Right lobe of liver (tissue), 6 donors: ENCODE data around the gene NTN4. TPM values are rescaled to one million over a fixed set of nuclear protein-coding genes. Genes with fewer than 3 reads are reported as not detected.
A peak's percentile ranks its signal among the peaks of the same experiment; 100 is the strongest.
"Not testable (repeated sequence)": the region's sequence is repeated elsewhere in the genome, so short reads cannot be mapped to it uniquely, and the experiment has no call there.

Experiments
- ATAC-seq, 4 donors: fragments of 200-7000 bp; cut with Tn5 transposase; one replicate each; pipeline ENCODE4 v1.9.1; 2020; ENCODE audit warnings: mild to moderate bottlenecking in 4 of 4, moderate library complexity in 4 of 4
- DNase-seq, 3 donors: peaks; one replicate each; pipeline ENCODE4 v3.0.0-alpha.2; 2020
- H3K27ac ChIP-seq, 3 donors: fragments of 200-600 bp; one replicate each; pipeline ENCODE4 v1.8.0; 2022
- H3K27me3 ChIP-seq, 2 donors: fragments of 200-600 bp; one replicate each; pipeline ENCODE4 v1.8.0; 2022
- H3K36me3 ChIP-seq, 4 donors: fragments of 200-600 bp; sonication (generic) in 1 of 4; one replicate each; pipeline versions ENCODE4 v1.5.1 to v1.8.0; 2017 to 2022; ENCODE audit warnings: control low read depth in 1 of 4
- H3K4me1 ChIP-seq, 4 donors: fragments of 200-600 bp; sonication (generic) in 1 of 4; one replicate each; pipeline versions ENCODE4 v1.5.1 to v1.8.0; 2017 to 2022; ENCODE audit warnings: control low read depth in 1 of 4
- H3K4me3 ChIP-seq, 3 donors: fragments of 200-600 bp; one replicate each; pipeline ENCODE4 v1.8.0; 2022
- H3K9me3 ChIP-seq, 4 donors: fragments of 200-600 bp; sonication (generic) in 1 of 4; one replicate each; pipeline versions ENCODE4 v1.5.1 to v1.8.0; 2017 to 2022; ENCODE audit warnings: control low read depth in 1 of 4
- POLR2A ChIP-seq: fragments of 450-650 bp; IDR thresholded peaks from one replicate; pipeline ENCODE4 v1.6.1; 2017; ENCODE audit warnings: antibody characterized with exemption, mild to moderate bottlenecking
- WGBS: methylation state at CpG from one replicate; pipeline ENCODE4 v1.1.6; 2018; ENCODE audit warnings: low coverage, low lambda C conversion rate; ENCODE audit not compliant: insufficient coverage; ENCODE audit errors: missing lambda C conversion rate; 5-methylcytosine and 5-hydroxymethylcytosine counted together
- intact Hi-C, 2 donors: fragments of 100-400 bp; cut with DNase I; formaldehyde crosslinking; loops; one replicate each; pipeline versions ENCODE4 v1.11.2 to v1.14.1; 2022
- total RNA-seq, 6 experiments: library from RNA; depleted of rRNA in 2 of 6; stranded (reverse); fragments of >200 nt in 2 of 6; fragmentation: NEBNext Ultra II Directional in 3 of 6; extraction: Animal tissue kit (Norgen Biotek cat#: 25700) in 3 of 6; gene quantifications; one replicate each; pipeline versions ENCODE4 v1.1.0 to v1.2.4, GENCODE V29; 2016 to 2023
- TF ChIP-seq, protein P1 (sequence below), 4 donors: fragments of 200-600 bp in 3 of 4; fragments of 450-650 bp in 1 of 4; IDR thresholded peaks; one replicate each; pipeline versions ENCODE4 v1.5.1 to v1.8.0; 2016 to 2022; ENCODE audit warnings: antibody characterized with exemption in 4 of 4, mild to moderate bottlenecking in 2 of 4
- donor health status: DM: no; HTN: yes; CAD: no.
- donor health status: DM: no; HTN: no; CAD: no.
- donor health status: DM: no; HTN: no; CAD: no.
- donor health status: DM: no; HTN: yes; CAD: no.
- donor health status: DM: no; HTN: yes; CAD: no.

Gene NTN4
- total RNA-seq, 6 experiments from 2014 or later: 14.7 to 28.7 (median 18.9) TPM

DNA sequence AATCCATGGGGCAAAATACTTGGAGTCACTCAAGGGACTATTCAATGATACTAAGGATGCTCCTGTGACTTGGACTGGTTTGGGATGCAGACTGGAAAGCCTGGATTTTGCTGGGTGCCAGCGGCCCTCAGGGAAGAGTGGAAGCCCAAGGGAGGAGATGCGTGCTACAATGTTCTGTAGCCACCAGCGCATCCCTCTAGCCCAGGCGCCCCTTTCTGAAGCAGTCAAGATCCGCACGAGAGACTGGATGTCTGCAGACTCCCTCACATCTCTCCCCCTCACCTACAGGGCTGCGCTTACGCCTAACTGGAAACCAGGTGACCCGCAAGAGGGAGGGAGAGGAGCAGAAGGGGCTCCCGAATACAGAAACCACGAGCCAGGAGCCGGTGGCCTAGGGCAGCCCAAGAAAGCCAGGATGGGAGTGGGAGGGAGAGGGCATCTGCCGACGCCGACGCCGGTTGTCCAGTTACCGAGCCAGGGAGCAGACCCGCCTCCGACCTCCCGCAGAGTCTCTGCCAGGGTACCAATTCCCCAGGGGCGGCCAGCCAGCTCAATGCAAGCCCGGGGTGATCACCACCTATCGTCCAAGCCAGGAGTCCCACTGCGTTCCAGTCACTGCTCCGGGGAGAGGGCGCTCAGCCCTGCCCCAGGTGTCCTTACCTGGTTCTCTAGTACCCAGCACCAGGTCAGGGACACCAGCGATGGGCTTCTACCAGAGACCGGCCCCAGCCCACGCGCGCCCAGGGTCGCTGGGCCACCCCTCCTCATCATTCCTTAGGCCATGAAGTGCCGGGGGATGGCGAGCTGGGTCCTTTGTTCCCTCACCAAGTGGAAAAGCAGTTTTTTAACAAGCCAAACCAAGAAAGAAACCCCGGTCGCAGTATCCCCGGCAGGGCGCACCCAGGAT lies 1.2 kb downstream of the NTN4 start:
- 21% methylated on average over 12 of the region's 39 CpGs for WGBS
- H3K27ac ChIP-seq: peak overlapping the region; percentile 78 to 86 (median 78)

DNA sequence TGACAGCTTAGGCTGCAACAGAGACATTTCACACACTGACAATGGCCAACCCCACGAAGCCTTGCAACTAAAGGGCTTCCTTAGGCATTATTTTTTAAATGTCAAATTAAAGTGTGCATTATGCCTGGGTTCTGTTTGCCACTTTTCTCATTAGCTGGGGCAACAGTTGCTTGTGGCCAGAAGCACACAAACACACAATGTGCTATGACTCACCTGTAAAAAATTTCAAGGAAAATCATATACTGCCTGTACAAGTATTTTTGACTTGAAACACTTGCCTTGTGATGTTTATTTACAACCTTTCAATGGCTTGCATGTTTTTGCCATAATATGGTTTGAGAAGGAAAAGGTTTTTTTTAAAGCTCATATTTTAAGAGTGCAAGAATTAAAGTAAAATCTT lies 1.9 kb downstream of the NTN4 start:
- ATAC-seq (peak in 1 of 4 donors; percentile 22), DNase-seq (no peak)
- TF ChIP-seq, protein P1, sequence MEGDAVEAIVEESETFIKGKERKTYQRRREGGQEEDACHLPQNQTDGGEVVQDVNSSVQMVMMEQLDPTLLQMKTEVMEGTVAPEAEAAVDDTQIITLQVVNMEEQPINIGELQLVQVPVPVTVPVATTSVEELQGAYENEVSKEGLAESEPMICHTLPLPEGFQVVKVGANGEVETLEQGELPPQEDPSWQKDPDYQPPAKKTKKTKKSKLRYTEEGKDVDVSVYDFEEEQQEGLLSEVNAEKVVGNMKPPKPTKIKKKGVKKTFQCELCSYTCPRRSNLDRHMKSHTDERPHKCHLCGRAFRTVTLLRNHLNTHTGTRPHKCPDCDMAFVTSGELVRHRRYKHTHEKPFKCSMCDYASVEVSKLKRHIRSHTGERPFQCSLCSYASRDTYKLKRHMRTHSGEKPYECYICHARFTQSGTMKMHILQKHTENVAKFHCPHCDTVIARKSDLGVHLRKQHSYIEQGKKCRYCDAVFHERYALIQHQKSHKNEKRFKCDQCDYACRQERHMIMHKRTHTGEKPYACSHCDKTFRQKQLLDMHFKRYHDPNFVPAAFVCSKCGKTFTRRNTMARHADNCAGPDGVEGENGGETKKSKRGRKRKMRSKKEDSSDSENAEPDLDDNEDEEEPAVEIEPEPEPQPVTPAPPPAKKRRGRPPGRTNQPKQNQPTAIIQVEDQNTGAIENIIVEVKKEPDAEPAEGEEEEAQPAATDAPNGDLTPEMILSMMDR (IDR thresholded peaks at IDR 0.05): no peak
- H3K9me3 ChIP-seq: no peaks in the 10 kb centered on the region
- H3K4me1 ChIP-seq: peaks cover 0 to 9% (median 4%) of the 10 kb centered on the region in 4 donors
- no peaks in the 10 kb centered on the region for H3K36me3 ChIP-seq
- intact Hi-C loops: no loop called here
- peak overlapping the region in 2 of 3 donors; percentile 73 to 79 for H3K4me3 ChIP-seq
- no peaks in the 10 kb centered on the region for H3K27me3 ChIP-seq
- peak overlapping the region in 1 of 3 donors; percentile 2 for H3K27ac ChIP-seq
- 86% methylated on average over 1 of the region's 1 CpG for WGBS

More for the DNA sequence above, 1.2 kb downstream of the NTN4 start:
- peaks cover 0 to 9% (median 4%) of the 10 kb centered on the region in 4 donors for H3K4me1 ChIP-seq
- no peaks in the 10 kb centered on the region for H3K27me3 ChIP-seq
- intact Hi-C loops: loop anchor here in 1 of 2 donors (10.0 kb wide), 1 partner anchor 165 kb away; no protein-coding TSS in a partner anchor
- no peak for TF ChIP-seq POLR2A
- TF ChIP-seq, protein P1 (IDR thresholded peaks at IDR 0.05): peak in 1 of 4 donors; percentile 7
- H3K9me3 ChIP-seq: no peaks in the 10 kb centered on the region
- H3K4me3 ChIP-seq: peak overlapping the region; percentile 41 to 79 (median 73)
- ATAC-seq (peak; percentile 41 to 54 (median 46)), DNase-seq (peak; percentile 49 to 68 (median 55))
- no peaks in the 10 kb centered on the region for H3K36me3 ChIP-seq

DNA sequence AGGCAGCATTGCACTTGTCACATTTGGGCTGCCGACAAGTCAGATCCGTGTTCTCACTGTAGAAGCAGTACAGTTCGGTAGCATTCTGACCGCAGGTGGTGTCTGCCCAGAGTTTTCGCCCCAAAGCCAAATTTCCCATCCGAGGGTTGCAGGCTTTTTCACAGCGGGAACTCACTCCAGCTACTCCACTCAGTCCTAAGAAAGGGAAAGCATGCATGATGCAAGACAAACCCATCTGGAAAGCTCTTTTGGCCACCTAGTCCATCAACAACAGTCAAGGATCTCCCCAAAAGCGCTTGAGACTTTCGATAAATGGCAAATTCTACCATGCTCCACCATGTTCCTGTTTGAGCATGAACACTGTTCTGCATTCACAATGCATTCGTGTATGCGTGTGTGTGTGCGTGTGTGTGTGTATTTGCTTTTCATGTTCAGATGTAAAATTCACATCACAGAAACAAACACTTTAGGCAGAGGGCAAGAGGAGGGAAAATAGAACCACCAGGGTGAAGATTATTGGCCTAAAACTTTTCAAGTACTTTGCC lies 3.2 kb downstream of the NTN4 start:
- intact Hi-C loops: no loop called here
- Histone ChIP-seq H3K4me1 (peaks cover 0 to 9% (median 4%) of the 10 kb centered on the region in 4 donors), H3K27ac (no peak overlapping the region), H3K4me3 (no peak overlapping the region), H3K9me3 (no peaks in the 10 kb centered on the region), H3K27me3 (no peaks in the 10 kb centered on the region), H3K36me3 (no peaks in the 10 kb centered on the region)
- ATAC-seq (no peak), DNase-seq (no peak)
- no peak for TF ChIP-seq POLR2A
- TF ChIP-seq, protein P1 (IDR thresholded peaks at IDR 0.05): no peak
- 79% methylated on average over 12 of the region's 12 CpGs for WGBS

DNA sequence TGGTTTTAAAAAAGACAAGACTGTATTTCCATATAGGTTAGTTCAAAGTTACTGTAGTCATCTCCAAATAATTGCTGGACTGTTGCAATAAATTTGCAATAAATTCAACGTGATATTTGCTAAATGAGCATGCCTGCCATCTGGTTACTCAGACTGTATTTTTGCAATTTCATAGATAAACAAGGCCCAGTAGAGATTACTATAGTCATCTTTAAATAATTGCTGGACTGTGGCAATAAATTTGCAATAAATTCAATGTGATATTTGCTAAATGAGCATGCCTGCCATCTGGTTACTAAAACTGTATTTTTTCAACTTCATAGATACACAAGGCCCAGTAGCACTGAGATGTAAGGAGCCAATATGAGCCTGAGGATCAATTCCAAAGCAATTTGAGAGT lies 5.6 kb downstream of the NTN4 start:
- no peak overlapping the region for H3K27ac ChIP-seq
- H3K27me3 ChIP-seq: no peaks in the 10 kb centered on the region
- no peaks in the 10 kb centered on the region for H3K9me3 ChIP-seq
- TF ChIP-seq POLR2A: no peak
- DNase-seq: no peak
- 50% methylated on average over 1 of the region's 1 CpG for WGBS
- ATAC-seq: no peak
- intact Hi-C loops: no loop called here
- H3K36me3 ChIP-seq: no peaks in the 10 kb centered on the region
- no peak overlapping the region for H3K4me3 ChIP-seq
- peaks cover 0 to 9% (median 4%) of the 10 kb centered on the region in 4 donors for H3K4me1 ChIP-seq

DNA sequence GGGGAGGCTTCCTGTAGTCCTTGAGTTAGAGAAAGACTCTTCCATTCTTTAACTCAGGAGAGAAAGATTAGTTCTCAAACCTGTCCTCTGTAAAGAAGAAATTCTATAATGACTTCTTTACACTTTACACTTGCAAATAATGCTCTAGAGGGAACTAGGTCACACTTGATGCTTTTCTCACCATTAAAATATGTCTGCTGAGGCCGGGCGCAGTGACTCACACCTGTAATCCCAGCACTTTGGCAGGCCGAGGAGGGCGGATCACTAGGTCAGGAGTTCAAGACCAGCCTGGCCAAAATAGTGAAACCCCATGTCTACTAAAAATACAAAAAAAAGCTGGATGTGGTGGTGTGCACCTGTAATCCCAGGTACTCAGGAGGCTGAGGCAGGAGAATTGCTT lies 6.3 kb downstream of the NTN4 start:
- intact Hi-C loops: no loop called here
- H3K4me1 ChIP-seq: peaks cover 0 to 8% (median 2%) of the 10 kb centered on the region in 4 donors
- no peaks in the 10 kb centered on the region for H3K27me3 ChIP-seq
- H3K9me3 ChIP-seq: no peaks in the 10 kb centered on the region
- DNase-seq (no peak), ATAC-seq (no peak)
- H3K36me3 ChIP-seq: no peaks in the 10 kb centered on the region
- 81% methylated on average over 4 of the region's 4 CpGs for WGBS
- TF ChIP-seq POLR2A: no peak
- TF ChIP-seq, protein P1 (IDR thresholded peaks at IDR 0.05): no peak
- H3K4me3 ChIP-seq: no peak overlapping the region
- no peak overlapping the region for H3K27ac ChIP-seq

DNA sequence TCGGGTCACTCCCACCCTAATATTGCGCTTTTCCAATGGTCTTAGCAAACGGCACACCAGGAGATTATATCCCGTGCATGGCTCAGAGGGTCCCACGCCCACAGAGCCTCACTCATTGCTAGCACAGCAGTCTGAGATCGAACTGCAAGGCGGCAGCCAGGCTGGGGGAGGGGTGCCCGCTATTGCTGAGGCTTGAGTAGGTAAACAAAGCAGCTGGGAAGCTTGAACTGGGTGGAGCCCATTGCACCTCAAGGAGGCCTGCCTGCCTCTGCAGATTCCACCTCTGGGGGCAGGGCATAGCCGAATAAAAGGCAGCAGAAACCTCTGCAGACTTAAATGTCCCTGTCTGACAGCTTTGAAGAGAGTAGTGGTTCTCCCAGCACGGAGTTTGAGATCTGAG lies 15.1 kb downstream of the NTN4 start:
- H3K9me3 ChIP-seq, DNase-seq, ATAC-seq, intact Hi-C loops, H3K4me3 ChIP-seq, H3K36me3 ChIP-seq, H3K27me3 ChIP-seq, H3K27ac ChIP-seq, H3K4me1 ChIP-seq: not testable (repeated sequence)
- no CpG with 5 or more reads among the region's 10 CpGs for WGBS
